IMR-90 (cell line): ENCODE measurements around the gene DICER1. TPM values are rescaled to one million over a fixed set of nuclear protein-coding genes. Genes with fewer than 3 reads are reported as not detected.

ENCODE experiments used
- ATAC-seq: fragments of 200-7000 bp; cut with Tn5 transposase; 2 replicates; pipeline ENCODE4 v1.9.1; 2020; ENCODE audit warnings: low read depth, mild to moderate bottlenecking, moderate library complexity
- BruUV-seq: library from RNA; stranded (reverse); fragments of 400-500 nt; replicated peaks from 2 replicates; lab custom pipeline; 2021; lab: Mats Ljungman, UMichigan
- CTCF ChIA-PET: fragments of 300-600 bp; formaldehyde crosslinking; extraction: SDS; loops from one replicate; lab custom pipeline; 2021; ENCODE audit warnings: antibody characterized with exemption; lab: Yijun Ruan, JAX
- POLR2A ChIA-PET: fragments of 300-600 bp; sonication (Branson Sonifier 250); formaldehyde crosslinking; loops from one replicate; lab custom pipeline; 2022; ENCODE audit warnings: antibody characterized with exemption; ENCODE audit not compliant: unreplicated experiment; lab: Charles Lee
- DNase-seq: peaks from one replicate; pipeline ENCODE4 v3.0.0; 2013
- H2AFZ ChIP-seq: replicated peaks from 2 replicates; pipeline ENCODE3; 2013; ENCODE audit warnings: low read length, mild to moderate bottlenecking; ENCODE audit not compliant: poor library complexity
- H2AK5ac ChIP-seq: 2 replicates; pipeline ENCODE4 v1.6.1; 2013; ENCODE audit warnings: low read depth, low read length, inconsistent platforms
- H2AK9ac ChIP-seq: replicated peaks from 2 replicates; pipeline ENCODE3; 2013; ENCODE audit warnings: mild to moderate bottlenecking, low read depth, low read length, moderate library complexity; ENCODE audit not compliant: poor library complexity
- H2BK120ac ChIP-seq: 2 replicates; pipeline ENCODE4 v1.6.1; 2013; ENCODE audit warnings: low read depth, low read length, inconsistent platforms
- H2BK15ac ChIP-seq: 3 replicates; pipeline ENCODE4 v1.6.1; 2013; ENCODE audit warnings: low read depth, low read length, inconsistent platforms
- H2BK20ac ChIP-seq: 2 replicates; pipeline ENCODE4 v1.6.1; 2013; ENCODE audit warnings: low read depth, mild to moderate bottlenecking, inconsistent platforms, low read length, moderate library complexity
- H2BK5ac ChIP-seq: 2 replicates; pipeline ENCODE4 v1.6.1; 2013; ENCODE audit warnings: mild to moderate bottlenecking, low read depth, low read length, inconsistent platforms; ENCODE audit not compliant: poor library complexity, severe bottlenecking
- H3K14ac ChIP-seq: replicated peaks from 2 replicates; pipeline ENCODE4 v1.6.1; 2013; ENCODE audit warnings: low read depth, low read length, inconsistent platforms
- H3K18ac ChIP-seq: 2 replicates; pipeline ENCODE4 v1.6.1; 2013; ENCODE audit warnings: low read depth, low read length, control low read depth
- H3K23ac ChIP-seq: 2 replicates; pipeline ENCODE4 v1.6.1; 2013; ENCODE audit warnings: low read depth, low read length, inconsistent platforms
- H3K27ac ChIP-seq: 2 replicates; pipeline ENCODE4 v1.5.1; 2013; ENCODE audit warnings: mild to moderate bottlenecking, control low read depth, low read length; ENCODE audit not compliant: insufficient read depth
- H3K27me3 ChIP-seq: 2 replicates; pipeline ENCODE4 v1.6.1; 2013; ENCODE audit warnings: low read length; ENCODE audit not compliant: control insufficient read depth, insufficient read depth
- H3K36me3 ChIP-seq: 2 replicates; pipeline ENCODE4 v1.6.1; 2013; ENCODE audit warnings: low read length, mixed read lengths; ENCODE audit not compliant: control insufficient read depth, insufficient read depth
- H3K4ac ChIP-seq: 2 replicates; pipeline ENCODE4 v1.6.1; 2013; ENCODE audit warnings: low read depth, low read length, inconsistent platforms
- H3K4me1 ChIP-seq: 2 replicates; pipeline ENCODE4 v1.6.1; 2013; ENCODE audit warnings: low read length, mixed read lengths; ENCODE audit not compliant: control insufficient read depth, insufficient read depth
- H3K4me2 ChIP-seq: 2 replicates; pipeline ENCODE4 v1.6.1; 2013; ENCODE audit warnings: low read depth, mild to moderate bottlenecking, control low read depth, low read length, moderate library complexity
- H3K4me3 ChIP-seq: 2 replicates; pipeline ENCODE4 v1.5.1; 2013; ENCODE audit warnings: low read depth, mild to moderate bottlenecking, control low read depth, low read length, moderate library complexity; ENCODE audit not compliant: insufficient read depth
- H3K56ac ChIP-seq: 2 replicates; pipeline ENCODE4 v1.6.1; 2013; ENCODE audit warnings: low read length, inconsistent platforms; ENCODE audit not compliant: insufficient read depth; ENCODE audit errors: extremely low read depth
- H3K79me1 ChIP-seq, 2 experiments: 2 replicates each; pipeline ENCODE4 v1.6.1; 2013; ENCODE audit warnings: low read length in 2 of 2, inconsistent platforms in 1 of 2, low read depth in 1 of 2
- H3K9ac ChIP-seq: 2 replicates; pipeline ENCODE4 v1.6.1; 2013; ENCODE audit warnings: low read depth, low read length, control low read depth
- H3K9me1 ChIP-seq: 2 replicates; pipeline ENCODE4 v1.6.1; 2013; ENCODE audit warnings: low read length, inconsistent platforms; ENCODE audit not compliant: insufficient read depth
- H3K9me3 ChIP-seq: 2 replicates; pipeline ENCODE4 v1.6.1; 2013; ENCODE audit warnings: low read length; ENCODE audit not compliant: control insufficient read depth, insufficient read depth
- H4K20me1 ChIP-seq: 2 replicates; pipeline ENCODE4 v1.6.1; 2013; ENCODE audit warnings: low read length, inconsistent platforms; ENCODE audit not compliant: insufficient read depth
- H4K5ac ChIP-seq: 2 replicates; pipeline ENCODE4 v1.6.1; 2013; ENCODE audit warnings: mild to moderate bottlenecking, low read depth, low read length, control low read depth
- H4K8ac ChIP-seq, 2 experiments: 2 replicates each; pipeline ENCODE4 v1.6.1; 2013; ENCODE audit warnings: low read depth in 2 of 2, low read length in 2 of 2, control low read depth in 1 of 2, inconsistent platforms in 1 of 2
- H4K91ac ChIP-seq: 2 replicates; pipeline ENCODE4 v1.6.1; 2013; ENCODE audit warnings: low read depth, low read length, inconsistent platforms; ENCODE audit not compliant: insufficient read depth
- BHLHE40 ChIP-seq: fragments of 150-350 bp; IDR thresholded peaks from 2 replicates; pipeline ENCODE4 v1.6.1; 2016; ENCODE audit warnings: mild to moderate bottlenecking, low read depth, low read length
- CEBPB ChIP-seq: IDR thresholded peaks from 2 replicates; pipeline ENCODE4 v1.6.1; 2012; ENCODE audit warnings: low read depth, low read length, improper control_type of control experiment
- CHD1 ChIP-seq: IDR thresholded peaks from 2 replicates; pipeline ENCODE4 v1.6.1; 2012; ENCODE audit warnings: low read depth, low read length, improper control_type of control experiment
- CTCF ChIP-seq: conservative IDR thresholded peaks from 2 replicates; pipeline ENCODE4 v1.5.1; 2012; ENCODE audit warnings: mild to moderate bottlenecking, low read depth, low read length, improper control_type of control experiment
- ELK1 ChIP-seq: fragments of 150-350 bp; IDR thresholded peaks from 2 replicates; pipeline ENCODE4 v1.6.1; 2016; ENCODE audit warnings: low read depth, mild to moderate bottlenecking, low read length, moderate library complexity, borderline replicate concordance
- FOS ChIP-seq: fragments of 150-350 bp; IDR thresholded peaks from 2 replicates; pipeline ENCODE4 v1.6.1; 2016; ENCODE audit warnings: low read depth, low read length
- MAFK ChIP-seq: IDR thresholded peaks from 2 replicates; pipeline ENCODE4 v1.6.1; 2012; ENCODE audit warnings: low read depth, low read length, improper control_type of control experiment
- MXI1 ChIP-seq: IDR thresholded peaks from 2 replicates; pipeline ENCODE4 v1.6.1; 2012; ENCODE audit warnings: low read depth, mild to moderate bottlenecking, low read length, moderate library complexity, borderline replicate concordance
- NFE2L2 ChIP-seq: fragments of 150-350 bp; IDR thresholded peaks from 2 replicates; pipeline ENCODE4 v1.6.1; 2016; ENCODE audit warnings: low read depth, mild to moderate bottlenecking, low read length
- RAD21 ChIP-seq: IDR thresholded peaks from 2 replicates; pipeline ENCODE4 v1.6.1; 2012; ENCODE audit warnings: low read length, improper control_type of control experiment
- RCOR1 ChIP-seq: IDR thresholded peaks from 2 replicates; pipeline ENCODE4 v1.6.1; 2012; ENCODE audit warnings: mild to moderate bottlenecking, low read length, improper control_type of control experiment; ENCODE audit not compliant: insufficient replicate concordance
- RFX5 ChIP-seq: IDR thresholded peaks from 2 replicates; pipeline ENCODE4 v1.8.0; 2012; ENCODE audit warnings: low read depth, mild to moderate bottlenecking, low read length, moderate library complexity
- SMC3 ChIP-seq: fragments of 150-350 bp; IDR thresholded peaks from 2 replicates; pipeline ENCODE4 v1.6.1; 2016; ENCODE audit warnings: low read depth, mild to moderate bottlenecking, antibody characterized with exemption, low read length, moderate library complexity
- USF2 ChIP-seq: fragments of 150-350 bp; IDR thresholded peaks from 2 replicates; pipeline ENCODE4 v1.6.1; 2017; ENCODE audit warnings: mild to moderate bottlenecking, antibody characterized with exemption, low read length, low read depth
- WGBS, 2 experiments: methylation state at CpG; one replicate each; pipeline versions ENCODE4 v1.1.5 to v1.1.7; 2013; ENCODE audit warnings: missing lambda C conversion rate in 2 of 2; ENCODE audit not compliant: insufficient read length in 1 of 2; ENCODE audit errors: extremely low coverage in 2 of 2; 5-methylcytosine and 5-hydroxymethylcytosine counted together
- dilution Hi-C: fragments of 300-500 bp; cut with HindIII; formaldehyde crosslinking; loops from one replicate; pipeline ENCODE4 v1.14.3; 2018; ENCODE audit warnings: low sequenced_read_pairs; ENCODE audit not compliant: unreplicated experiment
- in situ Hi-C: fragments of 300-500 bp; cut with MboI; formaldehyde crosslinking; loops from 3 replicates; pipeline ENCODE4 v1.14.3; 2019; ENCODE audit warnings: low sequenced_read_pairs, inconsistent platforms, mixed read lengths
- intact Hi-C: fragments of 100-400 bp; cut with micrococcal nuclease; formaldehyde crosslinking; loops from 2 replicates; pipeline ENCODE4 v1.10.0; 2022
- polyA plus RNA-seq, 3 experiments: library from polyadenylated mRNA; depleted of rRNA; stranded (reverse); fragments of >200 nt; gene quantifications; 2 replicates each; pipeline ENCODE4 v1.2.3, GENCODE V29; 2012; ENCODE audit warnings: low replicate concordance in 1 of 3
- total RNA-seq: library from RNA; depleted of rRNA; stranded (reverse); fragments of >200 nt; gene quantifications from 2 replicates; pipeline ENCODE4 v1.2.3, GENCODE V29; 2012

Gene DICER1
- total and polyA plus RNA-seq, 2 of the 4 experiments (the other 2 are of a cell fraction) = 9.7 to 49.5 TPM

GRCh38 chr14:95195031-95195430 lies 37.7 kb upstream of the DICER1 start:
- Histone ChIP-seq H2BK5ac (no peak overlapping the region), H3K36me3 (no peaks in the 10 kb centered on the region), H3K27me3 (no peaks in the 10 kb centered on the region; the same call in 1 of the 2 replicates), H4K91ac (no peak overlapping the region), H4K8ac (no peak overlapping the region), H4K20me1 (no peaks in the 10 kb centered on the region), H4K5ac (no peak overlapping the region), H3K4me2 (no peak overlapping the region), H3K23ac (no peak overlapping the region), H2AK9ac (no peak overlapping the region), H3K56ac (no peak overlapping the region), H3K9me3 (no peaks in the 10 kb centered on the region), H3K4me1 (peaks cover 2% of the 10 kb centered on the region; the same call in 1 of the 2 replicates), H2BK120ac (no peak overlapping the region), H3K79me1 (no peaks in the 10 kb centered on the region), H3K18ac (no peak overlapping the region), H2BK15ac (no peak overlapping the region), H2AFZ (no peak overlapping the region), H3K9me1 (no peaks in the 10 kb centered on the region), H2BK20ac (no peak overlapping the region), H3K4me3 (no peak overlapping the region), H3K9ac (no peak overlapping the region), H3K14ac (no peak overlapping the region), H3K27ac (no peak overlapping the region), H3K4ac (no peak overlapping the region), H2AK5ac (no peak overlapping the region)
- no peak for TF ChIP-seq ELK1
- TF ChIP-seq CHD1 = no peak
- TF ChIP-seq RAD21 = no peak
- no peak for TF ChIP-seq NFE2L2
- no peak for TF ChIP-seq CEBPB
- no peak for TF ChIP-seq MAFK
- no peak for TF ChIP-seq BHLHE40
- TF ChIP-seq MXI1 = no peak
- no peak for TF ChIP-seq USF2
- no peak for TF ChIP-seq SMC3
- TF ChIP-seq FOS = no peak
- no peak for TF ChIP-seq RFX5
- TF ChIP-seq RCOR1 = no peak
- TF ChIP-seq CTCF = no peak
- ATAC-seq (no peak), DNase-seq (no peak)
- BruUV-seq = no TSS peak
- POLR2A ChIA-PET = no interaction called here
- intact Hi-C loops (loop anchor here (10.0 kb wide), 1 partner anchor 510 kb away; no protein-coding TSS in a partner anchor), in situ Hi-C loops (no loop called here), dilution Hi-C loops (no loop called here)
- 71% methylated on average over 1 of the region's 6 CpGs; no CpG with 5 or more reads in 1 of the 2 experiments for WGBS, 2 experiments
- CTCF ChIA-PET = no interaction called here
